Endothelial cell of umbilical vein (primary cell): Measurements from ENCODE around the gene TBC1D24. TPM values are rescaled to one million over a fixed set of nuclear protein-coding genes. Genes with fewer than 3 reads are reported as not detected.

Source experiments
- BruUV-seq: library from RNA; stranded (reverse); fragments of 400-500 nt; replicated peaks from 2 replicates; lab custom pipeline; 2021; lab: Mats Ljungman, UMichigan
- CTCF ChIA-PET: fragments of 300-600, 350-600 bp; sonication (Branson Sonifier 250); formaldehyde crosslinking; loops from one replicate; lab custom pipeline; 2021; ENCODE audit warnings: antibody characterized with exemption, inconsistent platforms; lab: Charles Lee
- POLR2A ChIA-PET: fragments of 300-600, 350-600 bp; sonication (Branson Sonifier 250); formaldehyde crosslinking; loops from one replicate; lab custom pipeline; 2021; ENCODE audit warnings: antibody characterized with exemption, inconsistent platforms; lab: Charles Lee
- DNase-seq: peaks from one replicate; pipeline ENCODE4 v3.0.0-alpha.2; 2011; ENCODE audit warnings: low read depth, low spot score
- FAIRE-seq: peaks from 2 replicates; lab custom pipeline; 2011; peaks lifted over from hg19 to GRCh38; lab: Jason Lieb, UNC
- H2AFZ ChIP-seq: 2 replicates; pipeline ENCODE4 v1.6.0; 2012; ENCODE audit warnings: low read depth, low read length, control low read depth, inconsistent platforms
- H3K27ac ChIP-seq: 2 replicates; pipeline ENCODE4 v1.5.1; 2011; ENCODE audit warnings: low read depth, mild to moderate bottlenecking, control low read depth, low read length, moderate library complexity; ENCODE audit not compliant: insufficient read depth
- H3K27me3 ChIP-seq, 2 experiments: 2 replicates each; pipeline versions ENCODE4 v1.6.0 to v1.6.1; 2011; ENCODE audit warnings: low read length in 2 of 2, mixed read lengths in 1 of 2; ENCODE audit not compliant: control insufficient read depth in 2 of 2, insufficient read depth in 2 of 2
- H3K36me3 ChIP-seq, 2 experiments: 2 replicates in 1 of 2; 3 replicates in 1 of 2; pipeline ENCODE4 v1.5.1; 2011; ENCODE audit warnings: low read length in 2 of 2, mild to moderate bottlenecking in 1 of 2, moderate library complexity in 1 of 2; ENCODE audit not compliant: control insufficient read depth in 2 of 2, insufficient read depth in 2 of 2; ENCODE audit errors: extremely low read depth in 1 of 2
- H3K4me1 ChIP-seq: 3 replicates; pipeline ENCODE4 v1.5.1; 2011; ENCODE audit warnings: mild to moderate bottlenecking, low read length; ENCODE audit not compliant: control insufficient read depth, insufficient read depth; ENCODE audit errors: extremely low read depth
- H3K4me2 ChIP-seq: 2 replicates; pipeline ENCODE4 v1.6.1; 2011; ENCODE audit warnings: low read length, control low read depth, mixed read lengths; ENCODE audit not compliant: insufficient read depth
- H3K4me3 ChIP-seq, 3 experiments: fragments of 200-600 bp in 1 of 3; sonication (generic), shearing (Covaris generic) in 1 of 3; replicated peaks in 1 of 3; 2 replicates each; pipeline ENCODE4 v1.5.1; 2011 to 2016; ENCODE audit warnings: control low read depth in 3 of 3, low read length in 3 of 3, mild to moderate bottlenecking in 2 of 3, inconsistent platforms in 1 of 3, low read depth in 1 of 3, moderate library complexity in 1 of 3; ENCODE audit not compliant: insufficient read depth in 1 of 3
- H3K79me2 ChIP-seq: 2 replicates; pipeline ENCODE4 v1.6.0; 2012; ENCODE audit warnings: low read length, inconsistent platforms; ENCODE audit not compliant: control insufficient read depth, insufficient read depth
- H3K9ac ChIP-seq: replicated peaks from 2 replicates; pipeline ENCODE3; 2011; ENCODE audit warnings: low read length, control low read depth; ENCODE audit not compliant: insufficient read depth; ENCODE audit errors: extremely low read depth
- H3K9me1 ChIP-seq: replicated peaks from 3 replicates; pipeline ENCODE4 v1.6.0; 2011; ENCODE audit warnings: mild to moderate bottlenecking, low read length; ENCODE audit not compliant: control insufficient read depth, insufficient read depth; ENCODE audit errors: extremely low read depth
- H3K9me3 ChIP-seq: replicated peaks from 2 replicates; pipeline ENCODE4 v1.5.1; 2012; ENCODE audit warnings: low read length, inconsistent platforms; ENCODE audit not compliant: control insufficient read depth, insufficient read depth
- H4K20me1 ChIP-seq: replicated peaks from 2 replicates; pipeline ENCODE3; 2011; ENCODE audit warnings: mild to moderate bottlenecking, low read length; ENCODE audit not compliant: control insufficient read depth, insufficient read depth; ENCODE audit errors: extremely low read depth
- EZH2 ChIP-seq: IDR thresholded peaks from 2 replicates; pipeline ENCODE4 v1.6.1; 2012; ENCODE audit warnings: borderline replicate concordance, low read depth, mild to moderate bottlenecking, moderate library complexity, low read length, inconsistent platforms; ENCODE audit not compliant: severe bottlenecking
- FOS ChIP-seq: IDR thresholded peaks from 2 replicates; pipeline ENCODE4 v1.6.1; 2011; ENCODE audit warnings: mild to moderate bottlenecking, low read length, moderate library complexity, borderline replicate concordance; ENCODE audit not compliant: insufficient read depth
- GATA2 ChIP-seq: IDR thresholded peaks from 2 replicates; pipeline ENCODE4 v1.7.0; 2011; ENCODE audit warnings: low read depth, mild to moderate bottlenecking, moderate library complexity, mixed read lengths, low read length; ENCODE audit not compliant: insufficient read length, insufficient read depth
- JUN ChIP-seq: IDR thresholded peaks from 2 replicates; pipeline ENCODE4 v1.6.1; 2011; ENCODE audit warnings: borderline replicate concordance, low read depth; ENCODE audit not compliant: insufficient read length, insufficient read depth
- MYC ChIP-seq: IDR thresholded peaks from one replicate; pipeline ENCODE4 v1.6.1; 2011; ENCODE audit warnings: mild to moderate bottlenecking, low read depth, low read length
- POLR2A ChIP-seq: IDR thresholded peaks from 2 replicates; pipeline ENCODE4 v1.6.1; 2012; ENCODE audit warnings: low read depth, mild to moderate bottlenecking, control low read depth, low read length
- POLR2AphosphoS5 ChIP-seq: IDR thresholded peaks from 2 replicates; pipeline ENCODE4 v1.6.1; 2012; ENCODE audit warnings: low read depth, mild to moderate bottlenecking, control low read depth, low read length, moderate library complexity; ENCODE audit not compliant: insufficient read depth
- dilution Hi-C: fragments of 300-500 bp; cut with MboI; formaldehyde crosslinking; loops from one replicate; pipeline ENCODE4 v1.15.0; 2019; ENCODE audit warnings: low sequenced_read_pairs; ENCODE audit not compliant: extremely low pct_ligation_motif_present
- intact Hi-C: fragments of 100-400 bp; cut with micrococcal nuclease; formaldehyde crosslinking; loops from one replicate; pipeline ENCODE4 v1.10.0; 2022
- polyA plus RNA-seq, 4 experiments: library from polyadenylated mRNA; depleted of rRNA in 3 of 4; stranded (reverse) in 3 of 4; unstranded in 1 of 4; fragments of >200 nt; gene quantifications; 2 replicates each; pipeline versions ENCODE4 v1.2.1 to v1.2.3, GENCODE V29; 2011 to 2012; ENCODE audit warnings: missing spikeins in 1 of 4
- total RNA-seq: library from RNA; stranded (reverse); gene quantifications from 2 replicates; pipeline ENCODE4 v1.2.3, GENCODE V29; 2021
- TF ChIP-seq, protein P1 (sequence below), 2 donors: IDR thresholded peaks; 1 replicate in 1 of 2; 2 replicates in 1 of 2; pipeline ENCODE4 v1.5.1; 2011; ENCODE audit warnings: low read length in 2 of 2, mild to moderate bottlenecking in 2 of 2, moderate library complexity in 2 of 2, control low read depth in 1 of 2, inconsistent platforms in 1 of 2, low read depth in 1 of 2; ENCODE audit not compliant: insufficient read depth in 1 of 2; ENCODE audit errors: extremely low read depth in 1 of 2
- TF ChIP-seq, protein P2 (sequence below): IDR thresholded peaks from 2 replicates; pipeline ENCODE4 v1.6.1; 2011; ENCODE audit not compliant: insufficient read depth, insufficient read length

Gene TBC1D24
- total and polyA plus RNA-seq, 2 donors (not counting 3 experiments of a cell fraction or from before 2014, with no cell fraction given) = 8.1 to 22.8 TPM

- Histone ChIP-seq H3K79me2 (no peaks in the 10 kb centered on the region), H3K9ac (no peak overlapping the region), H4K20me1 (no peaks in the 10 kb centered on the region), H3K4me1 (no peaks in the 10 kb centered on the region), H3K36me3 (peaks cover 0 to 7% of the 10 kb centered on the region in 2 experiments), H3K27me3 (no peaks in the 10 kb centered on the region), H2AFZ (no peak overlapping the region), H3K9me1 (no peaks in the 10 kb centered on the region), H3K9me3 (no peaks in the 10 kb centered on the region), H3K4me2 (no peak overlapping the region), H3K4me3 (no peak overlapping the region), H3K27ac (no peak overlapping the region)
- intact Hi-C loops = loop anchor here (1.0 to 2.0 kb wide), 5 partner anchors 27 to 233 kb away; partner anchors contain the start of genes ABCA3, CCNF, RNPS1 and TBC1D24
- ChIA-PET POLR2A (no interaction called here), CTCF (interaction anchor here (0.7 to 2.7 kb wide), 24 partner anchors 8 to 307 kb away, joined by 3 to 25 read pairs (median 7); partner anchors contain the start of genes ABCA3, CCNF, ECI1 and NTN3)
- no peak for FAIRE-seq
- no peak for TF ChIP-seq FOS
- BruUV-seq = no TSS peak
- DNase-seq = no peak
- dilution Hi-C loops = no loop called here
These were observed 27.3 kb downstream of the TBC1D24 start for GRCh38 chr16:2501946-2502895.

- Histone ChIP-seq H2AFZ (no peak overlapping the region), H3K4me1 (no peaks in the 10 kb centered on the region), H3K27me3 (no peaks in the 10 kb centered on the region), H3K27ac (no peak overlapping the region), H4K20me1 (no peaks in the 10 kb centered on the region), H3K4me2 (no peak overlapping the region), H3K4me3 (no peak overlapping the region), H3K9ac (no peak overlapping the region), H3K79me2 (no peaks in the 10 kb centered on the region), H3K9me3 (no peaks in the 10 kb centered on the region), H3K9me1 (no peaks in the 10 kb centered on the region), H3K36me3 (no peaks in the 10 kb centered on the region)
- TF ChIP-seq EZH2 = no peak
- TF ChIP-seq POLR2AphosphoS5 = no peak
- TF ChIP-seq, protein P1, sequence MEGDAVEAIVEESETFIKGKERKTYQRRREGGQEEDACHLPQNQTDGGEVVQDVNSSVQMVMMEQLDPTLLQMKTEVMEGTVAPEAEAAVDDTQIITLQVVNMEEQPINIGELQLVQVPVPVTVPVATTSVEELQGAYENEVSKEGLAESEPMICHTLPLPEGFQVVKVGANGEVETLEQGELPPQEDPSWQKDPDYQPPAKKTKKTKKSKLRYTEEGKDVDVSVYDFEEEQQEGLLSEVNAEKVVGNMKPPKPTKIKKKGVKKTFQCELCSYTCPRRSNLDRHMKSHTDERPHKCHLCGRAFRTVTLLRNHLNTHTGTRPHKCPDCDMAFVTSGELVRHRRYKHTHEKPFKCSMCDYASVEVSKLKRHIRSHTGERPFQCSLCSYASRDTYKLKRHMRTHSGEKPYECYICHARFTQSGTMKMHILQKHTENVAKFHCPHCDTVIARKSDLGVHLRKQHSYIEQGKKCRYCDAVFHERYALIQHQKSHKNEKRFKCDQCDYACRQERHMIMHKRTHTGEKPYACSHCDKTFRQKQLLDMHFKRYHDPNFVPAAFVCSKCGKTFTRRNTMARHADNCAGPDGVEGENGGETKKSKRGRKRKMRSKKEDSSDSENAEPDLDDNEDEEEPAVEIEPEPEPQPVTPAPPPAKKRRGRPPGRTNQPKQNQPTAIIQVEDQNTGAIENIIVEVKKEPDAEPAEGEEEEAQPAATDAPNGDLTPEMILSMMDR (IDR thresholded peaks at IDR 0.05; ENCODE audit: extremely low read depth in 1 of 2, insufficient read depth in 1 of 2, low read depth in 1 of 2, low read length in 2 of 2) = no peak
- TF ChIP-seq GATA2 = no peak
- TF ChIP-seq, protein P2, sequence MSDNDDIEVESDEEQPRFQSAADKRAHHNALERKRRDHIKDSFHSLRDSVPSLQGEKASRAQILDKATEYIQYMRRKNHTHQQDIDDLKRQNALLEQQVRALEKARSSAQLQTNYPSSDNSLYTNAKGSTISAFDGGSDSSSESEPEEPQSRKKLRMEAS = no peak
- TF ChIP-seq FOS = no peak
- TF ChIP-seq JUN = no peak
- TF ChIP-seq POLR2A = no peak
- no peak for TF ChIP-seq MYC
- intact Hi-C loops (no loop called here), dilution Hi-C loops (no loop called here)
- BruUV-seq = no TSS peak
- no peak for FAIRE-seq
- DNase-seq = no peak
- CTCF ChIA-PET = no interaction called here
- POLR2A ChIA-PET = no interaction called here
These were observed 30.8 kb downstream of the TBC1D24 start for GRCh38 chr16:2505695-2506094.
